ENCODE data around the gene GALNT1. TPM values are rescaled to one million over a fixed set of nuclear protein-coding genes. Genes with fewer than 3 reads are reported as not detected.

Gene GALNT1
- total and polyA plus RNA-seq, 10 of the 15 experiments (the other 5 are each of a cell fraction or from before 2014, with no cell fraction given): 8.0 to 53.7 (median 29.9) TPM

- Histone ChIP-seq H3K27ac (ENCODE audit: control insufficient read depth, insufficient read depth) (no peak overlapping the region), H4K20me1 (ENCODE audit: control insufficient read depth, insufficient read depth) (no peaks in the 10 kb centered on the region), H3K9ac (ENCODE audit: control insufficient read depth, insufficient read depth, low read length) (no peak overlapping the region), H2AFZ (ENCODE audit: control insufficient read depth, low read depth, low read length) (no peak overlapping the region), H3K4me3 (no peak overlapping the region), H3K4me2 (ENCODE audit: control insufficient read depth, insufficient read depth) (no peak overlapping the region; the same call in 1 of the 2 replicates), H3K79me2 (ENCODE audit: control insufficient read depth, insufficient read depth, low read length) (peaks cover 4% of the 10 kb centered on the region), H3K4me1 (ENCODE audit: control insufficient read depth, insufficient read depth, low read length) (peaks cover 22% of the 10 kb centered on the region), H3K36me3 (ENCODE audit: control insufficient read depth in 2 of 2, insufficient read depth in 2 of 2, low read length in 1 of 2) (no peaks in the 10 kb centered on the region; a peak in 1 of 4 replicates), H3K27me3 (replicated peaks in 1 of 2; ENCODE audit: control insufficient read depth in 2 of 2, insufficient read depth in 2 of 2, low read length in 1 of 2) (no peaks in the 10 kb centered on the region), H3K9me3 (replicated peaks; ENCODE audit: control insufficient read depth, insufficient read depth, low read length) (no peaks in the 10 kb centered on the region; the same call in 2 of the 3 replicates)
- FAIRE-seq (no peak), DNase-seq (ENCODE audit: low read depth, low spot score) (no peak), ATAC-seq (no peak)
- BruUV-seq (replicated peaks): no TSS peak
- CTCF ChIA-PET: interaction anchor here (0.8 kb wide), 1 partner anchor 35 kb away, joined by 4 read pairs; no protein-coding TSS in a partner anchor
- POLR2A ChIA-PET: interaction anchor here (1.1 to 1.9 kb wide), 2 partner anchors 26 to 124 kb away, joined by 4 to 6 read pairs; no protein-coding TSS in a partner anchor
- in situ Hi-C loops (cut with MboI) (loop anchor here (5.0 kb wide), 1 partner anchor 49 kb away; no protein-coding TSS in a partner anchor), intact Hi-C loops (cut with micrococcal nuclease; ENCODE audit: unreplicated experiment) (loop anchor here (5.0 to 10.0 kb wide), 2 partner anchors 121 to 574 kb away; partner anchors contain the start of genes INO80C and MAPRE2)
- SMC1A ChIA-PET (ENCODE audit: uncharacterized antibody, unreplicated experiment): interaction anchor here (0.8 to 3.2 kb wide), 5 partner anchors 8 to 385 kb away, joined by 3 to 21 read pairs (median 3); no protein-coding TSS in a partner anchor
- WGBS (ENCODE audit: insufficient coverage, insufficient replicate concordance, low lambda C conversion rate, missing lambda C conversion rate): 23% methylated on average over 5 of the region's 5 CpGs
- RAD21 ChIA-PET (ENCODE audit: unreplicated experiment): no interaction called here
- no peak for TF ChIP-seq RAD51 (IDR thresholded peaks at IDR 0.05)
- no peak for TF ChIP-seq IKZF2 (IDR thresholded peaks at IDR 0.05)
- no peak for TF ChIP-seq CEBPZ (IDR thresholded peaks at IDR 0.05; ENCODE audit: low read depth, low read length)
- no peak for TF ChIP-seq NFXL1 (IDR thresholded peaks at IDR 0.05; ENCODE audit: borderline replicate concordance)
- no peak for TF ChIP-seq ZBTB4 (CRISPR knock-in tag; IDR thresholded peaks at IDR 0.05)
- no peak for TF ChIP-seq BHLHE40 (IDR thresholded peaks at IDR 0.05; ENCODE audit: borderline replicate concordance in 1 of 2, low read depth in 2 of 2, low read length in 1 of 2)
- TF ChIP-seq SKIL (IDR thresholded peaks at IDR 0.05; ENCODE audit: low read depth, poor library complexity, severe bottlenecking): no peak
- TF ChIP-seq SRF (IDR thresholded peaks at IDR 0.05; ENCODE audit: low read depth in 2 of 2, low read length in 2 of 2): no peak
- TF ChIP-seq SMAD5 (IDR thresholded peaks at IDR 0.05; ENCODE audit: low read depth): no peak
- no peak for TF ChIP-seq RCOR1 (conservative IDR thresholded peaks at IDR 0.05; ENCODE audit: low read depth, low read length)
- TF ChIP-seq MTA3 (IDR thresholded peaks at IDR 0.05; ENCODE audit: borderline replicate concordance, low read length): no peak
Measured at GRCh38 chr18:35618696-35619095, 37.2 kb downstream of the GALNT1 start.
